Measurements from ENCODE around the gene PRDM16. TPM values are rescaled to one million over a fixed set of nuclear protein-coding genes. Genes with fewer than 3 reads are reported as not detected.

Gene PRDM16
- total and polyA plus RNA-seq, 2 donors (not counting 1 experiment from before 2014, with no cell fraction given) = 0.03 to 0.12 TPM

DNA sequence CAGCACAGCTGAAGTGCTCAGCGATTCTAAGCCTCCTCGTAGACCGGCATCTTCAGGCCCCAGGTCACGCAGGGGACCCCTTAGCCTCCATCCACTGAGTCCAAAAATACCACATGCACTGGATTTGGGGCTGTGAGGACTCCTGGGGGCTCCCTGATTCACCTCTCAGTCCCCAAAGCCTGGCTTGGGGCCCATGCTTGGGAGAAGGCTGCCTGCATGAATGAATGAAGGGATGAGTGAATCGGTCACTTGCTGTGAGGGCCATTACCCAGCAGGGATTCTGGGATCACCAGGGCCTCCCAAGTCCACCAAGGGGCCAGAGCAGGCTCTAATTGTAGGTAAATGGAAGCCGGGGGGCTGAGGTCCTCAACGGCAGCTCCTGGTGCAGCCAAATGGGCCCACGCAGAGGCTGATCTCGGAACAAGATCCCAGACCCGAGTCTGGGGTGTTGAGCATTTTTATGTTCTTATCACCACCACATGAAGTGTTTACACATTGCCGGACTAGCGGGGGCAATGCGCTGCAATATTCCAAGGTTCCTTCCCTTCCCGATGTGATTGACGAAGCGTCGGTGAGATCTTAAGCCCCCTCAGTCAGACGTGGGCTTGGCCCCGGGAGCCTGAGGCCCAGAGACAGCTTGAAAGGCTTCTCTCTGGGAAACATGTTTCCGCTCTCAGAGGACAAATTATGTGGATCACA, 371.9 kb downstream of the PRDM16 start:
- ChIA-PET CTCF (interaction anchor here (1.8 kb wide), 1 partner anchor 12 kb away, joined by 5 read pairs; no protein-coding TSS in a partner anchor), POLR2A (no interaction called here)
- Histone ChIP-seq H3K4me1 (ENCODE audit: control insufficient read depth in 2 of 2, insufficient read depth in 2 of 2, low read length in 2 of 2) (no peaks in the 10 kb centered on the region), H3K27ac (ENCODE audit: low read length in 2 of 2) (no peak overlapping the region), H3K9ac (ENCODE audit: low read length) (no peak overlapping the region), H3K9me3 (ENCODE audit: control extremely low read depth in 1 of 3, control insufficient read depth in 2 of 3, insufficient read depth in 1 of 3, low read length in 2 of 3) (peaks cover 0 to 12% (median under 1%) of the 10 kb centered on the region in 3 donors), H3K27me3 (replicated peaks in 1 of 4; ENCODE audit: control extremely low read depth in 1 of 4, control insufficient read depth in 3 of 4, insufficient read depth in 4 of 4, low read length in 3 of 4) (no peaks in the 10 kb centered on the region), H3K36me3 (replicated peaks in 1 of 2; ENCODE audit: control extremely low read depth in 1 of 2, control insufficient read depth in 1 of 2, extremely low read depth in 1 of 2, insufficient read depth in 2 of 2, low read length in 1 of 2) (no peaks in the 10 kb centered on the region), H3K4me3 (ENCODE audit: control extremely low read depth in 1 of 5, extremely low read depth in 1 of 5, insufficient read depth in 1 of 5, low read depth in 2 of 5, low read length in 4 of 5) (no peak overlapping the region), H3K79me2 (ENCODE audit: control insufficient read depth, insufficient read depth, low read length) (no peaks in the 10 kb centered on the region), H4K20me1 (ENCODE audit: control insufficient read depth, insufficient read depth, low read length, poor library complexity, severe bottlenecking) (no peaks in the 10 kb centered on the region), H3K4me2 (replicated peaks; ENCODE audit: low read depth, low read length, poor library complexity, severe bottlenecking) (no peak overlapping the region), H2AFZ (ENCODE audit: insufficient read depth, low read depth, low read length, poor library complexity, severe bottlenecking) (no peak overlapping the region)
- 82% methylated on average over 20 of the region's 20 CpGs for whole genome bisulfite sequencing (ENCODE audit: insufficient coverage)
- no peaks in the 10 kb centered on the region for H3K9me3 Mint-ChIP-seq (ENCODE audit: insufficient read depth)
- ATAC-seq (ENCODE audit: low read depth) = no peak
- no peak overlapping the region for H3K27ac Mint-ChIP-seq
- H3K27me3 Mint-ChIP-seq = peaks cover 14% of the 10 kb centered on the region
- intact Hi-C loops (cut with micrococcal nuclease) = no loop called here
- TF ChIP-seq, protein P1, sequence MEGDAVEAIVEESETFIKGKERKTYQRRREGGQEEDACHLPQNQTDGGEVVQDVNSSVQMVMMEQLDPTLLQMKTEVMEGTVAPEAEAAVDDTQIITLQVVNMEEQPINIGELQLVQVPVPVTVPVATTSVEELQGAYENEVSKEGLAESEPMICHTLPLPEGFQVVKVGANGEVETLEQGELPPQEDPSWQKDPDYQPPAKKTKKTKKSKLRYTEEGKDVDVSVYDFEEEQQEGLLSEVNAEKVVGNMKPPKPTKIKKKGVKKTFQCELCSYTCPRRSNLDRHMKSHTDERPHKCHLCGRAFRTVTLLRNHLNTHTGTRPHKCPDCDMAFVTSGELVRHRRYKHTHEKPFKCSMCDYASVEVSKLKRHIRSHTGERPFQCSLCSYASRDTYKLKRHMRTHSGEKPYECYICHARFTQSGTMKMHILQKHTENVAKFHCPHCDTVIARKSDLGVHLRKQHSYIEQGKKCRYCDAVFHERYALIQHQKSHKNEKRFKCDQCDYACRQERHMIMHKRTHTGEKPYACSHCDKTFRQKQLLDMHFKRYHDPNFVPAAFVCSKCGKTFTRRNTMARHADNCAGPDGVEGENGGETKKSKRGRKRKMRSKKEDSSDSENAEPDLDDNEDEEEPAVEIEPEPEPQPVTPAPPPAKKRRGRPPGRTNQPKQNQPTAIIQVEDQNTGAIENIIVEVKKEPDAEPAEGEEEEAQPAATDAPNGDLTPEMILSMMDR (IDR thresholded peaks at IDR 0.05) = no peak
- TF ChIP-seq EZH2 (IDR thresholded peaks at IDR 0.05; ENCODE audit: borderline replicate concordance, insufficient read depth, low read depth, low read length, poor library complexity, severe bottlenecking) = no peak
- H3K4me1 Mint-ChIP-seq = no peaks in the 10 kb centered on the region
- no peak for DNase-seq
- H3K4me3 Mint-ChIP-seq = no peak overlapping the region

DNA sequence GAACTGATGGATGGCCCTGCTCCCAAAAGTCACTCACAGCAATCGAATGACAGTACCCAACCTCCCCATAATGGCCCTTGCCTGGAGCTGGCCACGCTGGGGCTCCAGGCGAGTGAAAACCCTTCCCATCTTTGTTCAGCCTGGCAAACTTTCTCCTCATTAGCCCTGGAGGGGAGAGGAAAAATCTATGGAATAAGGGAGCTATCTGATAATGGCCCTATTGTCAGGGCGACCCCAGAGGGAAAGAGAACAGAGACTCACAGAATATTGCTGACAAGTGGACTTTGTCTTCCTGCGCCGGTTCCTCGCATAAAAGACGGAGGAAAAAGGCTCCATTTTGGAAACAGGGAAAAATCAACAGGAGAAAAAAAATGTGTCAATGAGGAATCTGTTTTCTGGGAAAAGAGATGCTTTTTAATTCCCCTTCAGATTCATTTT, 372.4 kb downstream of the PRDM16 start:
- DNase-seq (no peak), ATAC-seq (ENCODE audit: low read depth) (no peak)
- H3K4me2 ChIP-seq (replicated peaks; ENCODE audit: low read depth, low read length, poor library complexity, severe bottlenecking) = no peak overlapping the region
- Mint-ChIP-seq H3K9me3 (ENCODE audit: insufficient read depth) (peaks cover 2% of the 10 kb centered on the region), H3K27me3 (peaks cover 14% of the 10 kb centered on the region), H3K27ac (no peak overlapping the region), H3K4me3 (no peak overlapping the region), H3K4me1 (no peaks in the 10 kb centered on the region)
- no peak for TF ChIP-seq EZH2 (IDR thresholded peaks at IDR 0.05; ENCODE audit: borderline replicate concordance, insufficient read depth, low read depth, low read length, poor library complexity, severe bottlenecking)
- TF ChIP-seq, protein P1 (IDR thresholded peaks at IDR 0.05) = no peak
- H3K9ac ChIP-seq (ENCODE audit: low read length) = no peak overlapping the region
- H3K9me3 ChIP-seq (ENCODE audit: control extremely low read depth in 1 of 3, control insufficient read depth in 2 of 3, insufficient read depth in 1 of 3, low read length in 2 of 3) = peaks cover 0 to 14% (median 4%) of the 10 kb centered on the region in 3 donors
- ChIA-PET CTCF (interaction anchor here (1.8 kb wide), 1 partner anchor 12 kb away, joined by 5 read pairs; no protein-coding TSS in a partner anchor), POLR2A (no interaction called here)
- H3K27me3 ChIP-seq (replicated peaks in 1 of 4; ENCODE audit: control extremely low read depth in 1 of 4, control insufficient read depth in 3 of 4, insufficient read depth in 4 of 4, low read length in 3 of 4) = no peaks in the 10 kb centered on the region
- no peak overlapping the region for H3K4me3 ChIP-seq (ENCODE audit: control extremely low read depth in 1 of 5, extremely low read depth in 1 of 5, insufficient read depth in 1 of 5, low read depth in 2 of 5, low read length in 4 of 5)
- H3K36me3 ChIP-seq (replicated peaks in 1 of 2; ENCODE audit: control extremely low read depth in 1 of 2, control insufficient read depth in 1 of 2, extremely low read depth in 1 of 2, insufficient read depth in 2 of 2, low read length in 1 of 2) = no peaks in the 10 kb centered on the region
- intact Hi-C loops (cut with micrococcal nuclease) = no loop called here
- 88% methylated on average over 6 of the region's 8 CpGs for WGBS (ENCODE audit: insufficient coverage)
- no peaks in the 10 kb centered on the region for H3K79me2 ChIP-seq (ENCODE audit: control insufficient read depth, insufficient read depth, low read length)
- no peak overlapping the region for H2AFZ ChIP-seq (ENCODE audit: insufficient read depth, low read depth, low read length, poor library complexity, severe bottlenecking)
- no peak overlapping the region for H3K27ac ChIP-seq (ENCODE audit: low read length in 2 of 2)
- no peaks in the 10 kb centered on the region for H3K4me1 ChIP-seq (ENCODE audit: control insufficient read depth in 2 of 2, insufficient read depth in 2 of 2, low read length in 2 of 2)
- H4K20me1 ChIP-seq (ENCODE audit: control insufficient read depth, insufficient read depth, low read length, poor library complexity, severe bottlenecking) = no peaks in the 10 kb centered on the region
